Measurements from ENCODE around the gene MBNL1. TPM values are rescaled to one million over a fixed set of nuclear protein-coding genes. Genes with fewer than 3 reads are reported as not detected.

MBNL1 gene
- total RNA-seq, 1 experiment from 2014 or later = 117 TPM

DNA sequence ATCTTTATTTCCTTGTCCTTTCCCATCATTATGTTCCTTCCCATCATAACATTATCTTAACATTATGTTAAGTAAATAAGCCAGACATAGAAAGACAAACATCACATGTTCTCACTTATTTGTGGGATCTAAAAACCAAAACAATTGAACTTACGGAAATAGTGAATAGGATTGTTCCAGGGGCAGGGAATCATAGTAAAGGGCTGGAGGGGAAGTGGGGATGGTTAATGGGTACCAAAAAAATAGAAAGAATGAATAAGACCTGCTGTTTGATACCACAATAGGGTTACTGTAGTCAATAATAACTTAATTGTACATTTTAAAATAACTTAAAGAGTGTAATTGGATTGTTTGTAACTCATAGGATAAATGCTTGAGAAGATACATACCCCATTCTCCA is 36.7 kb upstream of the MBNL1 start:
- peaks cover 2% of the 10 kb centered on the region for H3K4me1 ChIP-seq (ENCODE audit: insufficient read depth, low read length, poor library complexity, severe bottlenecking)
- intact Hi-C loops (cut with micrococcal nuclease; ENCODE audit: unreplicated experiment) = no loop called here
- no peak overlapping the region for H3K4me3 ChIP-seq (ENCODE audit: low read depth, low read length, poor library complexity, severe bottlenecking)
- no peak overlapping the region for H3K27ac ChIP-seq (ENCODE audit: low read depth, low read length, poor library complexity, severe bottlenecking)
- H3K36me3 ChIP-seq (ENCODE audit: insufficient read depth, low read length, poor library complexity, severe bottlenecking) = no peaks in the 10 kb centered on the region
- no peak for DNase-seq (ENCODE audit: low spot score)
- no peaks in the 10 kb centered on the region for H3K27me3 ChIP-seq (replicated peaks; ENCODE audit: insufficient read depth, low read depth, low read length, poor library complexity)
- ChIA-PET POLR2A (ENCODE audit: low non-redundant PET) (no interaction called here), CTCF (no interaction called here)
- TF ChIP-seq EZH2 (IDR thresholded peaks at IDR 0.05; ENCODE audit: borderline replicate concordance, low read depth, low read length, poor library complexity, severe bottlenecking) = no peak
- TF ChIP-seq, protein P1, sequence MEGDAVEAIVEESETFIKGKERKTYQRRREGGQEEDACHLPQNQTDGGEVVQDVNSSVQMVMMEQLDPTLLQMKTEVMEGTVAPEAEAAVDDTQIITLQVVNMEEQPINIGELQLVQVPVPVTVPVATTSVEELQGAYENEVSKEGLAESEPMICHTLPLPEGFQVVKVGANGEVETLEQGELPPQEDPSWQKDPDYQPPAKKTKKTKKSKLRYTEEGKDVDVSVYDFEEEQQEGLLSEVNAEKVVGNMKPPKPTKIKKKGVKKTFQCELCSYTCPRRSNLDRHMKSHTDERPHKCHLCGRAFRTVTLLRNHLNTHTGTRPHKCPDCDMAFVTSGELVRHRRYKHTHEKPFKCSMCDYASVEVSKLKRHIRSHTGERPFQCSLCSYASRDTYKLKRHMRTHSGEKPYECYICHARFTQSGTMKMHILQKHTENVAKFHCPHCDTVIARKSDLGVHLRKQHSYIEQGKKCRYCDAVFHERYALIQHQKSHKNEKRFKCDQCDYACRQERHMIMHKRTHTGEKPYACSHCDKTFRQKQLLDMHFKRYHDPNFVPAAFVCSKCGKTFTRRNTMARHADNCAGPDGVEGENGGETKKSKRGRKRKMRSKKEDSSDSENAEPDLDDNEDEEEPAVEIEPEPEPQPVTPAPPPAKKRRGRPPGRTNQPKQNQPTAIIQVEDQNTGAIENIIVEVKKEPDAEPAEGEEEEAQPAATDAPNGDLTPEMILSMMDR (conservative IDR thresholded peaks at IDR 0.05; ENCODE audit: low read depth, low read length) = no peak
- no TSS peak for BruUV-seq (replicated peaks)
- no peaks in the 10 kb centered on the region for H3K9me3 ChIP-seq (ENCODE audit: low read depth, low read length, poor library complexity, severe bottlenecking)

DNA sequence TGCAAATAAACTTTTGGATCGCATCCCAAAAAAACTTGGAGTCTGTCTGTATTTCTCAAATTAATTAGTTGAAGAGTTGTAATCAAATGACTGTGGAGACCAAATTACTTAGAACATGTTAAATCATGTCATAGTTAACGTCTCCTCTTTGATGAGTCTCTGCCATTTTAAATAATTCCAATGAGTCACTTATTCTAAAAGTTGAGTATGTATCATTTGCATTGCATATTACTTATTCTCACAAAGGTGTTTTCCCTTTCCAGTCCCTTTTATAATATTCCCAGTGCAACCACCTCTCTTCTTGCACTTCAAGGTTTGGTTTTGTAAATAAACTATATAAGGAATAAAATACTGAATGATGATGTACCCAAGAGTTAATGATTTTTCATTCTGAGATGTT is 36.0 kb upstream of the MBNL1 start:
- no peak overlapping the region for H3K4me3 ChIP-seq (ENCODE audit: low read depth, low read length, poor library complexity, severe bottlenecking)
- peaks cover 2% of the 10 kb centered on the region for H3K4me1 ChIP-seq (ENCODE audit: insufficient read depth, low read length, poor library complexity, severe bottlenecking)
- no peaks in the 10 kb centered on the region for H3K36me3 ChIP-seq (ENCODE audit: insufficient read depth, low read length, poor library complexity, severe bottlenecking)
- intact Hi-C loops (cut with micrococcal nuclease; ENCODE audit: unreplicated experiment) = no loop called here
- TF ChIP-seq, protein P1 (conservative IDR thresholded peaks at IDR 0.05; ENCODE audit: low read depth, low read length) = no peak
- no peak for TF ChIP-seq EZH2 (IDR thresholded peaks at IDR 0.05; ENCODE audit: borderline replicate concordance, low read depth, low read length, poor library complexity, severe bottlenecking)
- ChIA-PET POLR2A (ENCODE audit: low non-redundant PET) (interaction anchor here (0.5 kb wide), 1 partner anchor 36 kb away, joined by 7 read pairs; no protein-coding TSS in a partner anchor), CTCF (no interaction called here)
- no peak for DNase-seq (ENCODE audit: low spot score)
- no peaks in the 10 kb centered on the region for H3K9me3 ChIP-seq (ENCODE audit: low read depth, low read length, poor library complexity, severe bottlenecking)
- H3K27me3 ChIP-seq (replicated peaks; ENCODE audit: insufficient read depth, low read depth, low read length, poor library complexity) = no peaks in the 10 kb centered on the region
- BruUV-seq (replicated peaks) = no TSS peak
- no peak overlapping the region for H3K27ac ChIP-seq (ENCODE audit: low read depth, low read length, poor library complexity, severe bottlenecking)

DNA sequence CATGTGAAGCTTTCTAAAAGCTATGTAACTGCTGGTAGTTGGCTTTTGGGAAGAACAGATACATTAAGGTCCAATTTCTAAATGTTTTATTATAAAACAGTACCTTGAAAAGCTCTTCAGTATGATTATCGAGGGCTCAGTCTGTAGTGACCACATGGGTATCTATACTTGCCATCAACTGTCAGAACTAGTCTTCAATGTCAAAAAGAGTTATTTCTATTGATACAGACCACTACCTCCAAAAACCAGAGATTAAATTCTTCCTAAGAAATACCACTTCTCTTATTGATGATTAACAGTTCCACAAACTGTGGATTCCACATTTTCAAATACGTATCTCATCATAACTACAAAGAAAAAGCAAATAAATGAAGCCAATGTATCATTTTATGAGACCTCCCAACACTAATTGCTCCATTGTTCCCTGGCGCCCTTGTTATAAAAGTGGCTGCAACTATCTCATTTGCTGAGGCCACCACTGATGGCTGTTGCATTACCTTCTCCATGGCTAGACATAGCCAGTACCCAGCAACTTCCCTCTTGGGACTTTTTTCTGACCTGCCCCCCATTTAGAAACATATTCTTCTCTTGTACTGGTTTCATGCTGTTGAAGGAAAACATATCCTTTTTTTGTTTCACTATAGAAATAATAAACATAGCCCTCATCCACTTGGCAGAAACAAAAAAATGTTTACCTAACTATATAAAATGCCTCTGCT is 33.9 kb upstream of the MBNL1 start:
- H3K9me3 ChIP-seq (ENCODE audit: low read depth, low read length, poor library complexity, severe bottlenecking) = no peaks in the 10 kb centered on the region
- BruUV-seq (replicated peaks) = no TSS peak
- no peak overlapping the region for H3K27ac ChIP-seq (ENCODE audit: low read depth, low read length, poor library complexity, severe bottlenecking)
- no peaks in the 10 kb centered on the region for H3K27me3 ChIP-seq (replicated peaks; ENCODE audit: insufficient read depth, low read depth, low read length, poor library complexity)
- ChIA-PET POLR2A (ENCODE audit: low non-redundant PET) (no interaction called here), CTCF (no interaction called here)
- no peak overlapping the region for H3K4me3 ChIP-seq (ENCODE audit: low read depth, low read length, poor library complexity, severe bottlenecking)
- no peak for DNase-seq (ENCODE audit: low spot score)
- no peak for TF ChIP-seq EZH2 (IDR thresholded peaks at IDR 0.05; ENCODE audit: borderline replicate concordance, low read depth, low read length, poor library complexity, severe bottlenecking)
- TF ChIP-seq, protein P1 (conservative IDR thresholded peaks at IDR 0.05; ENCODE audit: low read depth, low read length) = no peak
- H3K4me1 ChIP-seq (ENCODE audit: insufficient read depth, low read length, poor library complexity, severe bottlenecking) = peaks cover 2% of the 10 kb centered on the region
- intact Hi-C loops (cut with micrococcal nuclease; ENCODE audit: unreplicated experiment) = no loop called here
- no peaks in the 10 kb centered on the region for H3K36me3 ChIP-seq (ENCODE audit: insufficient read depth, low read length, poor library complexity, severe bottlenecking)
